Left ventricle myocardium inferior (tissue), 1 donor: Measurements from ENCODE around the gene CD99. TPM values are rescaled to one million over a fixed set of nuclear protein-coding genes. Genes with fewer than 3 reads are reported as not detected.
A peak's percentile ranks its signal among the peaks of the same experiment; 100 is the strongest.

ENCODE experiments used
- DNase-seq: peaks from one replicate; pipeline ENCODE4 v3.0.0-alpha.2; 2020
- H3K27ac ChIP-seq: fragments of 200-600 bp; replicated peaks from 2 replicates; pipeline ENCODE4 v1.8.0; 2021
- H3K27me3 ChIP-seq: fragments of 200-600 bp; 2 replicates; pipeline ENCODE4 v1.8.0; 2021; ENCODE audit warnings: low read depth
- H3K36me3 ChIP-seq: fragments of 200-600 bp; 2 replicates; pipeline ENCODE4 v1.8.0; 2021
- H3K4me1 ChIP-seq: fragments of 200-600 bp; 2 replicates; pipeline ENCODE4 v1.8.0; 2021
- H3K4me3 ChIP-seq: fragments of 200-600 bp; 2 replicates; pipeline ENCODE4 v1.8.0; 2021; ENCODE audit warnings: mild to moderate bottlenecking, moderate library complexity
- H3K9me3 ChIP-seq: fragments of 200-600 bp; replicated peaks from 2 replicates; pipeline ENCODE4 v1.8.0; 2021
- CTCF ChIP-seq: fragments of 200-600 bp; IDR thresholded peaks from 2 replicates; pipeline ENCODE4 v1.8.0; 2021; ENCODE audit warnings: antibody characterized with exemption, mild to moderate bottlenecking, borderline replicate concordance
- intact Hi-C: fragments of 100-400 bp; cut with micrococcal nuclease; formaldehyde crosslinking; loops from one replicate; pipeline ENCODE4 v1.11.0; 2022
- total RNA-seq: library from RNA; stranded (reverse); fragmentation: NEBNext Ultra II Directional; extraction: Animal tissue kit (Norgen Biotek cat#: 25700); gene quantifications from one replicate; pipeline ENCODE4 v1.2.1, GENCODE V29; 2021
- donor health status: DM: no; HTN: yes; CAD: no; lungs with severe emphysema.

Gene CD99
- total RNA-seq, 1 donor from 2014 or later = 306 TPM

GRCh38 chrX:2676794-2677675 lies 14.1 kb upstream of the CD99 start:
- DNase-seq = no peak
- peaks cover 12% of the 10 kb centered on the region for H3K4me1 ChIP-seq
- H3K27ac ChIP-seq = no peak overlapping the region
- H3K9me3 ChIP-seq = no peaks in the 10 kb centered on the region
- TF ChIP-seq CTCF = no peak
- no peaks in the 10 kb centered on the region for H3K27me3 ChIP-seq
- no peaks in the 10 kb centered on the region for H3K36me3 ChIP-seq
- H3K4me3 ChIP-seq = no peak overlapping the region
- intact Hi-C loops = no loop called here

- no peak for TF ChIP-seq CTCF
- H3K9me3 ChIP-seq = no peaks in the 10 kb centered on the region
- peak; percentile 83 for DNase-seq
- H3K4me1 ChIP-seq = peaks cover 12% of the 10 kb centered on the region
- no peaks in the 10 kb centered on the region for H3K36me3 ChIP-seq
- H3K4me3 ChIP-seq = no peak overlapping the region
- H3K27ac ChIP-seq = no peak overlapping the region
- no peaks in the 10 kb centered on the region for H3K27me3 ChIP-seq
- intact Hi-C loops = no loop called here
Measured at GRCh38 chrX:2677764-2678163, 13.3 kb upstream of the CD99 start.

DNA sequence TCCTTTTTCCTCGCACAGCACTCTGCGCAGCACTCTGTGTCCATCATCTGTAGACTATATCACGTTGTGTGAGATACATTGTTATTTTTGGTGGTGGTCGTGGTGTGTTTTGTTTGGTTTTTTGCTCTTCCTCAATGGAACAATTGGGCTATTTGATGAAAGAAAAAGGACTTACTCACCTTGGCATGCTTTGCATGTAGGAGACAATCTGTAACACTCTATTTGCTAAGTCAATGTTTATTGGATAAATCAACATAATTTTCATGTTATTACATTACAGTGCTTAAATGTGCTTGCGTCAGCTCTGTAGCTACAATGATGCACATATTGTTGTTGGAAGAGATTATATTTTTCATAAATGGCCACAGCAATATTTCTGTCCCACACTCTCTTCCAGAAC lies 12.5 kb upstream of the CD99 start:
- Histone ChIP-seq H3K4me1 (peaks cover 12% of the 10 kb centered on the region), H3K4me3 (no peak overlapping the region), H3K27me3 (no peaks in the 10 kb centered on the region), H3K27ac (no peak overlapping the region), H3K36me3 (no peaks in the 10 kb centered on the region), H3K9me3 (no peaks in the 10 kb centered on the region)
- TF ChIP-seq CTCF = no peak
- no peak for DNase-seq
- intact Hi-C loops = no loop called here

DNA sequence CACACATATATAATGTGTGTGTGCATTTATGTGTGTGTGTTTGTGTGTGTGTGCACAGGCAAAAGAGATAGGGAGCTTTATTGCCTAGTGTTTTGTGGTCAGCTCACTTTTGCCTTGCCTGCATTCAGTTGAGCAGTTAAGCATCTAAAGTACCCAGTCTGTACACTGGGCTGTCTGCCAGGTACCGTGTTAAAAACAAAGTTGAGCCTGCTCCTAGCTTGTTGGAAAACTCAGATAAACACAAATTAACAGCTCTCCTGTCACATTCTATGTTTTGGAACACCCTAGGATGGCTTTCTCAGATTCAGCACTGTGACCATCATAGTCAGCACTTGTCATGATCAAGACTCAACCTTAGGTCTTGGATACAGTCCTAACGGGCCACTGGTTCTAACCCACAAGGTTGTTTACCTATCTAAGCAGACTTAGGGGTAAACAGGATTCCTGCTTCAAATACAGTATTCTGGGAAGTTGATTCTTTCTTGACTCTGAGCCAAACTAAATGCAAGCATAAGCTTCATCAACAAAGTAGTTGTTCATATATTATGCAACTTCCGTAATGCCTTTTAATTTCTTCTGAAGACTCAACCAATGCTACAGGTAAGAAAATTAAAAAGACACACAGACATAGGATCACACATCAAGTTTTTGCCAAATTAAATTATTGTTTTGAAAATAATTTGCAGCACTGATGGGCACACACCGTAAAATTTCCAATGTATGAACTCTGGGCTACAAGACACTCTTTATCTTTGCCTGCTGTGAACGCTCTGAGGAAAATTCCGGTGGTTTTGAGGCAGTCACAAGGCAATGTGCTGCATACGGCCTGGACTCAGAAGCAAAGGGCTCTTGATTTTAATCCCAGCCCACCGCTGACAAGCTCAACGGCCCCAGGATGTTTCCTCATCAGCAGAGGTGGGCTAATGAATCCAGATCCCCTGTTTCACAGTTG lies 11.3 kb upstream of the CD99 start:
- Histone ChIP-seq H3K4me1 (peaks cover 12% of the 10 kb centered on the region), H3K27me3 (no peaks in the 10 kb centered on the region), H3K9me3 (no peaks in the 10 kb centered on the region), H3K36me3 (no peaks in the 10 kb centered on the region), H3K4me3 (no peak overlapping the region), H3K27ac (no peak overlapping the region)
- intact Hi-C loops = no loop called here
- no peak for DNase-seq
- no peak for TF ChIP-seq CTCF

GRCh38 chrX:2680486-2681348 lies 10.4 kb upstream of the CD99 start:
- Histone ChIP-seq H3K4me1 (peaks cover 12% of the 10 kb centered on the region), H3K27ac (no peak overlapping the region), H3K27me3 (no peaks in the 10 kb centered on the region), H3K36me3 (no peaks in the 10 kb centered on the region), H3K9me3 (no peaks in the 10 kb centered on the region), H3K4me3 (no peak overlapping the region)
- TF ChIP-seq CTCF = no peak
- intact Hi-C loops = no loop called here
- DNase-seq = no peak
